SU-DHL-6 (cell line): ENCODE data around the gene ACO2.
"Not testable (repeated sequence)": the region's sequence is repeated elsewhere in the genome, so short reads cannot be mapped to it uniquely, and the experiment has no call there.

Source experiments
- CTCF ChIP-seq: fragments of 200-600 bp; sonication (generic); IDR thresholded peaks from one replicate; pipeline ENCODE4 v1.5.1; 2017; ENCODE audit warnings: antibody characterized with exemption, mild to moderate bottlenecking, low read length, moderate library complexity; ENCODE audit not compliant: insufficient read depth, poor library complexity, severe bottlenecking
- EZH2phosphoT487 ChIP-seq: fragments of 200-600 bp; sonication (generic), shearing (Covaris generic); conservative IDR thresholded peaks from 2 replicates; pipeline ENCODE4 v1.6.1; 2018; ENCODE audit warnings: mild to moderate bottlenecking, antibody characterized with exemption, low read length, moderate library complexity, mixed read lengths

GRCh38 chr22:41460071-41460470 lies 8.8 kb upstream of the ACO2 start:
- TF ChIP-seq EZH2phosphoT487, CTCF: not testable (repeated sequence)
